ENCODE measurements around the gene SVOPL.

SVOPL gene

DNA sequence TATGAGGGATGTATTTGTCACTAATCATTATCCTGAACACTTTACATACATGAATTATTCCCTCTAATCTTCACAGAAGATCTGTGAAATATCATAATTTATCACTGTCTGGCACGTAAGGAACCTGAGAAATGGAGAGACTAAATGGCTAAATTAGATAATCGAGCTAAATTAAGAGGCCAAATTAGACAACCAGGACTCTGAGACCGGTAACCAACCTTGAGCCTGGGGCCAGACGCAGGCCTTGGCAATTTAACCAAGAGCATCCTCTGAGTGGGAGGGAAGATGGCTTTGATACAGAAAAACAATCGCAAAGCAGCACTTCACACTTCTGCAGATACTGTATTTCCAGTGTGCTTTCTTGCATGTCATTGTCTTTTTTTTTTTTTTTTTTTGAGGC is 21.4 kb downstream of the SVOPL start:
- TF ChIP-seq, protein P1, sequence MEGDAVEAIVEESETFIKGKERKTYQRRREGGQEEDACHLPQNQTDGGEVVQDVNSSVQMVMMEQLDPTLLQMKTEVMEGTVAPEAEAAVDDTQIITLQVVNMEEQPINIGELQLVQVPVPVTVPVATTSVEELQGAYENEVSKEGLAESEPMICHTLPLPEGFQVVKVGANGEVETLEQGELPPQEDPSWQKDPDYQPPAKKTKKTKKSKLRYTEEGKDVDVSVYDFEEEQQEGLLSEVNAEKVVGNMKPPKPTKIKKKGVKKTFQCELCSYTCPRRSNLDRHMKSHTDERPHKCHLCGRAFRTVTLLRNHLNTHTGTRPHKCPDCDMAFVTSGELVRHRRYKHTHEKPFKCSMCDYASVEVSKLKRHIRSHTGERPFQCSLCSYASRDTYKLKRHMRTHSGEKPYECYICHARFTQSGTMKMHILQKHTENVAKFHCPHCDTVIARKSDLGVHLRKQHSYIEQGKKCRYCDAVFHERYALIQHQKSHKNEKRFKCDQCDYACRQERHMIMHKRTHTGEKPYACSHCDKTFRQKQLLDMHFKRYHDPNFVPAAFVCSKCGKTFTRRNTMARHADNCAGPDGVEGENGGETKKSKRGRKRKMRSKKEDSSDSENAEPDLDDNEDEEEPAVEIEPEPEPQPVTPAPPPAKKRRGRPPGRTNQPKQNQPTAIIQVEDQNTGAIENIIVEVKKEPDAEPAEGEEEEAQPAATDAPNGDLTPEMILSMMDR (conservative IDR thresholded peaks at IDR 0.05), result no peak
- no peak overlapping the region for H3K27ac ChIP-seq

DNA sequence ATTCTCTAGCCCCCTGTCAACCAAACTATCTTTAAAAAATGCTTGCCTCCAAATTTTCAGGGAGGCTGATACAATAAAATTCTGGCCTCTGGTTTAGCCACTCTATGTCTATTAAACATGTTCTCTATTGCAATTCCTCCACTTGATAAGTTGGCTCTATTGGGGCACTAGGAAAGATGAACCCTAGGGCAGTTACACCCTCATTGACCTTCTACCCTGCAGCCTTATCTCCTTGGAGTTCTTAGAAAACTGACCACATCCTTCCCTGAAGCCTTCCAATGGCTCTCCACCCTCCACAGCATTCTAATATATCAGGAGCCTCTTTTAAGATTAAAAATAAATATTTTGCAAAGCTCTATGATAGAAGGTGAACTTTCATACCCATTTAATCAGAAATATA is 30.6 kb downstream of the SVOPL start:
- TF ChIP-seq, protein P1 (conservative IDR thresholded peaks at IDR 0.05), result no peak
- H3K27ac ChIP-seq, result no peak overlapping the region

DNA sequence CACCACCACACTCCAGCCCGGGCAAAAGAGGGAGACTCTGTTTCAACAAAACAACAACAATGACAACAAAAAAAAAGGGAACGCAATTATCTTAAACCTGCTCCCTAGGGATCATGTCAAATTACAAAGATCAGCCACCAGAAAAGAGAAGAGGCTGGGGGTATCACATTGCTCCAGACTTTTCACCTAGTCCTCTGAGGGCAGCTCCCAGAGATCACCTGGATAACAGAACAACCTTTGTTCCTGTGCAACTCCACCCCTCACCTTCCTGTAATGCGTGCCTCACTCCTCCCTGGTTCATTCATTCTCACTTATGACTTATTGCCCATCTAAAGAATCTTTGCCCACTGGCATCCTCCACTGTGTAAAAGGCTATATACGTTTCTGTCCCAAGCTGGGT is 31.8 kb downstream of the SVOPL start:
- TF ChIP-seq, protein P1 (conservative IDR thresholded peaks at IDR 0.05), result no peak
- no peak overlapping the region for H3K27ac ChIP-seq

DNA sequence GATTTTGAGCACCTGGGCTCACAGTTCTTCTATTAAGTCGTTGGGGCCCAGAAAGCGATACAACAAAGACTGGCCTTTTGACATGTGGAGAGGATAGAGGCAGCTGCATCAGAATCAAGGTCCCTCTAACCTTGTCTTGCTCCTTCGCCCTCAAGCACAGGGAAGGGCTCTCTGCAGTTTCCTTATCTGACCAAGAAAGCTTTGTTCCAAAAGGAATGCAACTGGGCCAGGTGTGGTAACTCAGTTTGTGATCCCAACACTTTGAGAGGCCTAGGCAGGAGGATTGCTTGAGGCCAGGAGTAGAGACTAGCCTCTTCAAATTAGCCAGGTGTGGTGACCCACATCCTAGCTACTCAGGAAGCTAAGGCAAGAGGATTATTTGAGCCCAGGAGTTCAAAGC is 32.2 kb downstream of the SVOPL start:
- TF ChIP-seq, protein P1 (conservative IDR thresholded peaks at IDR 0.05), result no peak
- no peak overlapping the region for H3K27ac ChIP-seq

DNA sequence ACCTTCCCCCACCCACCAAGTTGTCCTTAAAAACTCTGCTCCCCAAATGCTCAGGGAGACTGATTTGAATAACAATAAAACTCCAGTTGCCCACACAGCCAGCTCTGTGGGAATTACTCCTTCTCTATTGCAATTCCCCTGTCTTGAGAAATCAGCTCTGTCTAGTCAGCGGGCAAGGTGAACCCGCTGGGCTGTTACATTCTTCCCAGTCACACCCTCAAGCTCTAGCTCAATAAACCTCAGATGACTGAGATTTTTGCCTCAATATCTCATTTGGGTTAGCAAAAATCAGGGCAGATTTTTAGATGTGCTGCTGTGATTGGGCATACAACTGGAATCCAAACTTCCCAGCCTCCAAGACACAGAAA is 32.9 kb downstream of the SVOPL start:
- TF ChIP-seq, protein P1 (conservative IDR thresholded peaks at IDR 0.05), result no peak
- no peak overlapping the region for H3K27ac ChIP-seq

DNA sequence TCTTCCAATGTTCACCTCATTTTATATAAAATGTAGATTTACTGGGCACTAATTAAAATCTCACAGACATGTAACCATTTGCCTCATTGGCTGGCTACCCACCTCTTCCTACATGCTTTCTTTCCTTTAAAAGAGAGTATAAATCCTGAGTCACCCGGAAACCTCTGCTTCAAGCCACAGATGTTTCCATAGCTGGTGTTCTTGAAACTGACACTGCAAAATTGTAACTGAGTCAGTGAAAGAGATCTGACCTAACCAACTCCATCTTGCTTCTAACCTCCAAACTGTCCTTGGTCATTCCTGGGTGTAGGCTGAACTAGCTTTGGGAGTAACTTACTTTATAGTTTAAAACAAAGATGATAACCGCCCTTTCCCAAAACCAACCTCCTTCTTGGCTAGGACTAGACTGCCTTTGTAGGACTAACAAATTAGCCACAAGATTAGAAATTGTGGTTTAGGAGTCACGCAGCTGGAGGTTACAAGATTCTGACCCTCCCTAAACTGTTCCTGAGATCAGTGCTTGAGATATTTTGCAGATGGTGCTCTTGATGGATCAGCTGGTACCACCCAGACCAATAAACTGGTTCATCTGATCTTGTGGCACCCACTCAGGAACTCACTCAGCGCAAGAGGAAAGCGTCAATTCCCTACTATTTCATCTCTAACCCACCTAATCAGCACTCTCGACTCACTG is 33.5 kb downstream of the SVOPL start:
- no peak overlapping the region for H3K27ac ChIP-seq
- TF ChIP-seq, protein P1 (conservative IDR thresholded peaks at IDR 0.05), result no peak

DNA sequence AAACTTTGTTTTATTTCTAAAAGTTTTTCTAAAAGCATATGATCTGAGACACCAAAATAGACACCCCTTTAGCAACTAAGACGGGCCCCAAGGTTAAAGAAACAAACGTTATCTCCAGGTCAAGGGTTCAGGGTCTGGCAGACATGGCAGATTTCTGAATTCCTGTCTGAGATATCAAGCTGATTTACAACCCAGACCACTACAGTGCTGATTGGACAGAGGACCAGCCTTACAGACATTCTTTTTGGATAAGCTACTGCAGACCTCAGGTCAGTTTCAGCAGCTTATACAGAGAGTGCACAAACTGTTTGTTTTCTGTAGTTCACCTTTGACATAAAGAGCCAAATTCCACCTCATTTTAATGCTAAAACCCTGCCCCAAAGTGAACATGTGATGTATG is 34.8 kb downstream of the SVOPL start:
- TF ChIP-seq, protein P1 (conservative IDR thresholded peaks at IDR 0.05), result no peak
- H3K27ac ChIP-seq, result no peak overlapping the region
